ENCODE data around the gene DNLZ.
A peak's percentile ranks its signal among the peaks of the same experiment; 100 is the strongest.
"Not testable (repeated sequence)": the region's sequence is repeated elsewhere in the genome, so short reads cannot be mapped to it uniquely, and the experiment has no call there.

The DNLZ gene

DNA sequence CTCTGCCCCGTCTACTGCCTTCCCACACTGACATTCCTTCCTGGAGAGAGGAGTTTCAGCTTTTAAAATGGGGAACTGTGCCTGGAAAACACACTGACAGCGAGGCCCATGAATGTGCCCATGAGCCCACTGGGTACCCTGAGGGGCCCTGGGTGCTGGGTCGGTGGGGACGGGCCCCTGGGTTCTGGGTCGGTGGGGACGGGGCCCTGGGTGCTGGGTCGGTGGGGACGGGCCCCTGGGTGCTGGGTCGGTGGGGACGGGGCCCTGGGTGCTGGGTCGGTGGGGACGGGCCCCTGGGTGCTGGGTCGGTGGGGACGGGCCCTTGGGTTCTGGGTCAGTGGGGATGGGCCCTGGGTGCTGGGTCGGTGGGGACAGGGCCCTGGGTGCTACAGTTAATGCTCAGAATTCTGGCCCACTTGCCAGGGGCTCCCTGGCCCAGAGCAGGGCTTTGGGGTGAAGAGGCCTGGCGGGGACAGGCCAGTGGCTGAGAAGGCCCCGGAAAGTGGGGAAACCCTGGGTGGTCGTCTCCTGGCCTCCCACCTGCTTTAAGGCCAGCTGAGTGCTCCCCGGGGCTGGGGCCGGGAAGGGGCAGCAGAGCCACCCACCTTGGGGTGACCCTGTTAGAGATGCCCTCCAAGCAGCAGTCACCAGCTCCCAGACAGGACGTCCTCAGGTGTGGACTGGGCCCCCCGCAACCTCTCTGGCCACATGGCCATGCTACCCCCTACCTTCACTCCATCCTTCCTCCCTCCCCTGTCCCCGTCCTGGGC lies 33.7 kb downstream of the DNLZ start:
- DNase-seq: no peak

DNA sequence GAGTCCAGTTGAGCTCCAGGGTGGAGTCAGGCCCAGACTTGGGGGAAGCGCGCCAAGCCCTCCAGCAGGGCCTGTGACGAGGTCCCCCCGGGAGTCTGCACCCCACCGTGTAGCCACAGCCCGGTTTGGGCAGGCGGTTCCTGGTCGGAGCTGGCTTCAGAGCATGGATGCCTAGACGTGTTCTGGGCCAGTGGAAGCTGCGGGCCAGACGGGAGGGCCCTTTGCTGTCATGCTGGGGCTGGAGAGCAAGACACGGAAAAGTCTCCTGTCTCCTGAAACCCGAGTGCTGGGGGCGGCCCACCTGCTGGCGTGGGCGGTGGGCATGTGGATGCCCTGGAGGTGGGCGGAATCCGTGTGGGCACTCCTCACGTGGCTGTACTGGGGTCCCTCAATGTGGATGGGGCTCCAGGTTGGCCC lies 34.3 kb downstream of the DNLZ start:
- DNase-seq: no peak

DNA sequence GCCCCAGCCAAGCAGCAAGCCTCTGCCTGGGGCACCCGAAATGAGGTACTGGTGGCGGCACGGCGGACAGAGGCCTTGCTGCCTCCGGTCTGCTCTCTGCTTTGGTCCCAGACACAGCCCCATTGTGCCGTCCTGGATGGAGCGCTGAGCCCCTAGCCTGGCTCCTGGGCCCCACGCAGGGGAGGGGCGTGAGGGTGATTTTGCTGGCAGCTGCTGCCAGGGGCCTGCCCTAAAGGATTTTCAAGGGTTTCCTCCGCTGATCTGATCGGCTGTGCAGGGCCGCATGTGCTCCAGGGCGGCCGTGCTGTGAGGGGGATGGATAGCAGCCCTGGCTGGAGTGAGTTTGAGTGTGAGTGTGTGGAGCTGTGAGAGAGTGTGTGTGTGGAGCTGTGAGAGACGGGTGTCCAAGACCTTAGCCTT lies 34.9 kb downstream of the DNLZ start:
- no peak for DNase-seq

- no peak for DNase-seq
These were observed 35.4 kb downstream of the DNLZ start for GRCh38 chr9:136328011-136328621.

DNA sequence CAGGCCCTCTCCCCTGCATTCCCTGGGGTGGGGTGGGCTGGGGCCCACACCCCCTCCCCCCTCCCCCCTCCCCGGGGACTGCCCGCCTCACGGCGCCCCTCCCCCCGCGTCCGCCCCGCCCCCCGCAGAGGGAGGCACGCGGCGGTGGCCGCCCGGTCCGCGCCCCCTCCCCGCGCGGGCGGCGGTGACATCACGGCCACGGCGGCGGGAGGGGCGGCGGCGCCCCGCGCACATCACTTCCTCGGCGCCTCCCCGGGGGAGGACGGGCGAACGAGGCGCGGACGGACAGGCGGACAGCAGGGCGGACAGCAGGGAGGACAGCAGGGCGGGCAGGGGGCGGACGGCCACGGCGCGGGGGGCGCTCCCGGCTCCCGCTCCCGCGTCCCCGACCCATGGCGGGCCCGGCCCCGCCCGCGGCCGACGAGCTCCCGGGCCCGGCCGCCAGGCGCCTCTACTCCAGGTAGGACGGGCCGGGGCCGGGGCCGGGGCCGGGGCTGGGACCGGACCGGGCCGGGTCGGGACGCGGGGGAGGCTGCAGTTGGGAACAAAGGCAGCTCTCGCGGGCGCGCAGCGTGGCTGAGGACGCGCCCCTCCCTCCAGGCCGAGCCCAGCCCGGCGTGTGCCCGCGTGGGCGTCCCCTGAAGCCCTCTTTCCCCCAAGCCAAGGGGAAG lies 36.1 kb downstream of the DNLZ start, which contains the start of gene GPSM1:
Gene GPSM1, plus strand, starts transcription at position 236 of the 671 bp plus-strand sequence. Its CDS starts 157 bp downstream, at position 393.
- DNase-seq: no peak

- DNase-seq: no peak
These were observed 36.7 kb downstream of the DNLZ start for GRCh38 chr9:136326761-136327303.

DNA sequence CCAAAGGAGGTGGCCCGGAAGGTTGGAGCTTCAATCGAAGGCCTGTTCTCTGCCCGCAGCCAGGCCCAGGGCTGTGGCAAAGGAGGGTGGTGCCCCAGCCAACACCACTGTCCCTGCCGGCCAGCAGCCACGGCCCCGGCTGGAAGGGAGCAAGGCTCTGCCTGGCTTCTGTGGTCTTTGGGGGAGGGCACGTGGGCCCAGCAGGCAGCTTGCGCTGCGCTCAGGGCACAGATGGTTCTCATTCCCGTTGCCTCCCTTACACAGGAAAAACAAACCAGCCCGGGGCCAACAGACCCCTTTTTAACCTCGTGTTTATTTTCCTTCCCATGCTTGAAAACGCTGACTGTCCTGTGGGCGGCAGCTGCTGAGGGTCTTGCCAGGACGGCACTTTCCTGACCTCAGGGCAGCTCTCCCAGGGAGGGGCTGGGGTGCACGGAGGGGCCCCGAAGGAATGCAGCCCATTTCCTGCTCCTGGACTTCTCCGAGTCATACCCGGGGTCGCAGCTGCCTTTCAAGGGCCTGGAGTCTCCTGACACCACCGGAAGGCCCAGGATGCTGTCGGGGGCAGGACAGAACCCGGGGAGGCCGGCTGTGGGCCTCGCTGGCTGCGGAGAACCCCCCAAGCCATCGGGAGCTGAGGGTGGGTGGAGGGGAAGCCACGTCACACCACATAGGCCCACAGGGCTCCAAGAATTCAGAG lies 37.3 kb downstream of the DNLZ start:
- DNase-seq: no peak

DNA sequence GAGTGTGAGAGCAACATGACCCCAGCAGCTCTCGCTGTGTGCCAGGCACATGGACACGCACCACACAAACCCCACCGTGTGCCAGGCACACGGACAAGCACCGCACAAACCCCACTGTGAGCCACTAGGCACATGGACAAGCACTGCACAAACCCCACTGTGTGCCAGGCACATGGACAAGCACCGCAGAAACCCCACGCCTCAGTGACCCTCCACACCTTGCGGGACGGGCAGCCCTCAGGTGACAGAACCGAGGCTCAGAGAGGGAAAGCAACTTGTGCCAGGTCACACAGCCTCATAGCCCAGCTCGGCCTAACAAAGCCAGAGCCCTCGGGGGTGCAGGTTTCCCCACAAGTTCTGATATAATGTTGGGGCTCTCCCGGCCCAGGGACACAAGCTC lies 38.2 kb downstream of the DNLZ start:
- DNase-seq: no peak

GRCh38 chr9:136324501-136325300 lies 38.8 kb downstream of the DNLZ start:
- DNase-seq: peak in 1 of 2 experiments; percentile 55

GRCh38 chr9:136323371-136323789 lies 40.2 kb downstream of the DNLZ start:
- DNase-seq: peak in 1 of 2 experiments; percentile 24

DNA sequence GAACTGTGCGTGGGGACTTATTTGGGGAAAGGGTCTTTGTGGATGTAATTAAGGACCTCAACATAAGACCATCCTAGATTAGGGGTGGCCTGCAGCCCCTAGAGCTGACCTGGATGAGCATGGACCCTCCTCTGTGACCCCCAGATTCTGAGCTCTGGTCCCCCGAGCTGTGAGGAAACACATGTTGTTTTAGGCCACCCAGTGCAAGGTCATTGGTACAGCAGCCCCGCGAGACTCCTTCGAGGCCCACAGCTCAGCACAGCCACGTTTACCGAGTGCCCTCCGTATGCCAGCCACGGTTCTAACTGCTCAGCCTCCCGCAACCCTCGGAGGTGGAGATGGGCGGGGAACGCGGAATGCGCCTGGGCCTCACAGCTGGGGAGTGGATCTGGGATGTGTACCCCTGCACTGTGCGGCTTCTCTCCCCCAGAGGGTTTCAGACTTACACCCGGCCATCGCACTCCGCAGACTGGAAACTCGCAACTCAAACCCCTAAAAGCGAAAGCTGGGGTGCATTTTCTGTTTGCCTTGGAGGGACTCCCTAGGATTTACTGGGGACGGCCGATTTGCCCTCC lies 40.7 kb downstream of the DNLZ start:
- DNase-seq: no peak

- DNase-seq: no peak
These were observed 42.0 kb downstream of the DNLZ start for GRCh38 chr9:136321561-136321960.

DNA sequence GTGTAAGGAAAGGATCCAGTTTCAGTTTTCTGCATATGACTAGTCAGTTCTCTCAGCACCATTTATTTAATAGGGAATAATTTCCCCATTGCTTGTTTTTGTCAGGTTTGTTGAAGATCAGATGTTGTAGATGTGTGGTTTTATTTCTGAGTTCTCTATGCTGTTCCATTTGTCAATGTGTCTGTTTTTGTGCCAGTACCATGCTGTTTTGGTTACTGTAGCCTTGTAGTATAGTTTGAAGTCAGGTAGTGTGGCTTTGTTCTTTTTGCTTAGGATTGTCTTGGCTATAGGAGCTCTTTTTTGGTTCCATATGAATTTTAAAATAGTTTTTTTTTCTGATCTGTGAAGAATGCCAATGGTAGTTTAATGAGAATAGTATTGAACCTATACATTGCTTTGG lies 42.6 kb downstream of the DNLZ start:
- DNase-seq: not testable (repeated sequence)

- not testable (repeated sequence) for DNase-seq
These were observed 43.6 kb downstream of the DNLZ start for GRCh38 chr9:136319955-136320354.

DNA sequence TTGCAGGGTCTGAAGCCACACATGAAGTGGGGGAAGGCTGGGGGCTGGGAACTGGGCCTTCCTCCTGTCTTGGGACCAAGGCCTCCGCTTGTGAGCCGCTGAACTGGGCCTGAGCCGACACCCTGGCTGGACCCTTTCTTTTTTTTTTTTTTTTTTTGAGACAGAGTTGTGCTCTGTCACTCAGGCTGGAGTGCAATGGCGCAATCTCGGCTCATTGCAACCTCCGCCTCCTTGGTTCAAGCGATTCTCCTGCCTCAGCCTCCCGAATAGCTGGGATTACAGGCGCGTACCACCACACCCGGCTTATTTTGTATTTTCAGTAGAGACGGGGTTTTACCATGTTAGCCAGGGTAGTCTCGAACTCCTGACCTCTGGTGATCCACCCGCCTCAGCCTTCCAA lies 44.3 kb downstream of the DNLZ start:
- DNase-seq: not testable (repeated sequence)

GRCh38 chr9:136318776-136319241 lies 44.7 kb downstream of the DNLZ start:
- DNase-seq: no peak

GRCh38 chr9:136318111-136318775 lies 45.3 kb downstream of the DNLZ start:
- DNase-seq: no peak

- no peak for DNase-seq
These were observed 45.8 kb downstream of the DNLZ start for GRCh38 chr9:136317695-136318094.

- DNase-seq: no peak
These were observed 46.5 kb downstream of the DNLZ start for GRCh38 chr9:136316896-136317676.

- DNase-seq: no peak
These were observed 47.2 kb downstream of the DNLZ start for GRCh38 chr9:136316271-136316751.

Measured in SHP77 (cell line).